Activated T-helper 2 cell treated with anti-CD3 and anti-CD28 coated beads, Interferon-gamma antibody, Interleukin-2, Interleukin-4, amounts not matched to agents 10 μg/mL and 5 μg/mL and 100 μg/mL, durations not matched to agents 14 hours and 24 hours and 36 hours (primary cell): ENCODE data around the gene CHST3. TPM values are rescaled to one million over a fixed set of nuclear protein-coding genes. Genes with fewer than 3 reads are reported as not detected.

Experiments
- DNase-seq: peaks from one replicate; pipeline ENCODE4 v3.0.0; 2021; ENCODE audit warnings: low spot score
- H3K27ac Mint-ChIP-seq: one replicate; pipeline ENCODE4 v1.8.0; 2021; ENCODE audit warnings: mixed read lengths
- H3K27me3 Mint-ChIP-seq: one replicate; pipeline ENCODE4 v1.8.0; 2021; ENCODE audit warnings: low read depth, mixed read lengths
- H3K36me3 Mint-ChIP-seq: one replicate; pipeline ENCODE4 v1.8.0; 2021; ENCODE audit warnings: low read depth, mixed read lengths
- H3K4me1 Mint-ChIP-seq: one replicate; pipeline ENCODE4 v1.8.0; 2021; ENCODE audit warnings: low read depth, mixed read lengths
- H3K4me3 Mint-ChIP-seq: one replicate; pipeline ENCODE4 v1.8.0; 2021; ENCODE audit warnings: low read depth, mild to moderate bottlenecking, moderate library complexity, mixed read lengths
- H3K9me3 Mint-ChIP-seq: one replicate; pipeline ENCODE4 v1.8.0; 2021; ENCODE audit warnings: mixed read lengths
- intact Hi-C: fragments of 100-400 bp; cut with micrococcal nuclease; formaldehyde crosslinking; loops from one replicate; pipeline ENCODE4 v1.15.1; 2023
- total RNA-seq: library from RNA; stranded (reverse); gene quantifications from 2 replicates; pipeline ENCODE4 v1.2.3, GENCODE V29; 2022

Gene CHST3
- total RNA-seq, 1 donor from 2014 or later: 0.52 TPM

DNA sequence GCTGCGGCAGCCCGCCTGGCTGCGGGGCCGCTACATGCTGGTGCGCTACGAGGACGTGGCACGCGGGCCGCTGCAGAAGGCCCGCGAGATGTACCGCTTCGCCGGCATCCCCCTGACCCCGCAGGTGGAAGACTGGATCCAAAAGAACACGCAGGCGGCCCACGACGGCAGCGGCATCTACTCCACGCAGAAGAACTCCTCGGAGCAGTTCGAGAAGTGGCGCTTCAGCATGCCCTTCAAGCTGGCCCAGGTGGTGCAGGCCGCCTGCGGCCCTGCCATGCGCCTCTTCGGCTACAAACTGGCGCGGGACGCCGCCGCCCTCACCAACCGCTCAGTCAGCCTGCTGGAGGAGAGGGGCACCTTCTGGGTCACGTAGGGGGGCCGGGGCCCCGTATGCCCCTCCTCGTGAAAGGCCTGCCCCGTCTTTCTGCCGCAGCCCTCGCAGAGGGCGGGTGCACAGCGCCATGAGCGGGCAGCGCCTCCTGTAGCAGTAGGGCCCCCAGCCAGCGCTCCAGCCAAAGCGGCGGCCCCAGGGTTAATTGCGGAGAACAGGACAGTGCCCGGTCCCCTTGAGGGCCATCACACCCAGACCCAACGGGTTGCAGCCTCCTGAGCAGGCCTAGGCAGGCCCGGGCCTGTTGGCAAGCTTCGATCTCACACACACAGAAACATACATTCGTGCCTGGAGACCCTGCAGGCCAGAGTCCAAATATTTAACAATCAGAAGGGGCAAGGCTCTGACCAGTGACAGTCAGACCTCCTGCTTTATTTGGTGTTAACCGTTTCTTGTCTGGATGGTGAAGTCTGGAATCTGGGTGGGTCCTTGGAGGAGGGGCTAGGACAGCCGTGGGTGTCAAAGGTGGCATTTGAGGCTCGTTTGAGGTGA, 44.1 kb downstream of the CHST3 start:
- Mint-ChIP-seq H3K4me1 (no peaks in the 10 kb centered on the region), H3K36me3 (no peaks in the 10 kb centered on the region), H3K27me3 (no peaks in the 10 kb centered on the region), H3K9me3 (no peaks in the 10 kb centered on the region), H3K4me3 (no peak overlapping the region), H3K27ac (no peak overlapping the region)
- intact Hi-C loops: no loop called here
- DNase-seq: no peak

GRCh38 chr10:72009051-72009424, 44.8 kb downstream of the CHST3 start:
- no peaks in the 10 kb centered on the region for H3K36me3 Mint-ChIP-seq
- H3K9me3 Mint-ChIP-seq: no peaks in the 10 kb centered on the region
- no peaks in the 10 kb centered on the region for H3K27me3 Mint-ChIP-seq
- intact Hi-C loops: no loop called here
- no peak for DNase-seq
- H3K4me3 Mint-ChIP-seq: no peak overlapping the region
- no peaks in the 10 kb centered on the region for H3K4me1 Mint-ChIP-seq
- no peak overlapping the region for H3K27ac Mint-ChIP-seq

- intact Hi-C loops: no loop called here
- Mint-ChIP-seq H3K4me3 (no peak overlapping the region), H3K4me1 (no peaks in the 10 kb centered on the region), H3K36me3 (no peaks in the 10 kb centered on the region), H3K27me3 (no peaks in the 10 kb centered on the region), H3K27ac (no peak overlapping the region), H3K9me3 (no peaks in the 10 kb centered on the region)
- no peak for DNase-seq
Measured at GRCh38 chr10:72009425-72010081, 45.4 kb downstream of the CHST3 start.

DNA sequence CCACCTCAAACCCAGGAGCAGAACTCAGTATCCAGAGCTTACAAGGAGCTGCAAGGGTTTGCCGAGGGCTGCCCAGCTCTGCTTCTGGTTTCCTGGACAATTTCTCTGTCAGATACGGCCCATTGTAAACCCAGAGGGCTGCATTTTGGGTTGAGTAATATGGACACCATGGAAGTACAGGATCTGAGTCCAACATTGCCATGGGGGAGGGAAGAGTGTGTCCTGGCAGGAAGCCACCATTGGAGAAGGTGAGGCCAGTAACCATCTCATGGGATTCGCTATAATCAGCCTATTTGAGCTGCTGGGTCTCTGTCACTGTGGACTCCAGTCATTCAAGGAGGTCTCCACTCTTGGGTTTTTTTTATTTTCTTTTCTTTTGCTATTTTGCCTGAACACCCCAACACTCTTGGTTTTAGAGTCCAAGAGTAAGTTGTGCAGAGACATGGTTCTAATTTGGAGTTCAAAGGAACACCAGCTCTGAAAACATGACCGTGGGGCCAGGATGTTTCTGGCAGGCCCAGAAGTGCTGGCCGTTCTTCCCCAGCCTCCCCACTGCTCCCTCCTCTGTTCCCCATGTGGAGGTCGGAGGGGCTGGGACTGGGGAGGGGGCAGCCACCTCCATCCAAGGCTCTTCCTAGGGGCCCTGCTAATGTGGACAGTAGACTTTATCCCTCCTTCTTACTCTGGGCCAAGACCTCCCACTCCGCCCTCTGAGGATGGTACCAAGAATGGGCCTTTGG, 46.2 kb downstream of the CHST3 start:
- Mint-ChIP-seq H3K4me3 (no peak overlapping the region), H3K27ac (no peak overlapping the region), H3K9me3 (no peaks in the 10 kb centered on the region), H3K27me3 (no peaks in the 10 kb centered on the region), H3K4me1 (no peaks in the 10 kb centered on the region), H3K36me3 (no peaks in the 10 kb centered on the region)
- intact Hi-C loops: no loop called here
- DNase-seq: no peak

- H3K27me3 Mint-ChIP-seq: no peaks in the 10 kb centered on the region
- H3K9me3 Mint-ChIP-seq: no peaks in the 10 kb centered on the region
- no peaks in the 10 kb centered on the region for H3K36me3 Mint-ChIP-seq
- no peak for DNase-seq
- no peak overlapping the region for H3K4me3 Mint-ChIP-seq
- intact Hi-C loops: no loop called here
- H3K27ac Mint-ChIP-seq: no peak overlapping the region
- H3K4me1 Mint-ChIP-seq: no peaks in the 10 kb centered on the region
Measured at GRCh38 chr10:72011016-72011415, 46.8 kb downstream of the CHST3 start.

DNA sequence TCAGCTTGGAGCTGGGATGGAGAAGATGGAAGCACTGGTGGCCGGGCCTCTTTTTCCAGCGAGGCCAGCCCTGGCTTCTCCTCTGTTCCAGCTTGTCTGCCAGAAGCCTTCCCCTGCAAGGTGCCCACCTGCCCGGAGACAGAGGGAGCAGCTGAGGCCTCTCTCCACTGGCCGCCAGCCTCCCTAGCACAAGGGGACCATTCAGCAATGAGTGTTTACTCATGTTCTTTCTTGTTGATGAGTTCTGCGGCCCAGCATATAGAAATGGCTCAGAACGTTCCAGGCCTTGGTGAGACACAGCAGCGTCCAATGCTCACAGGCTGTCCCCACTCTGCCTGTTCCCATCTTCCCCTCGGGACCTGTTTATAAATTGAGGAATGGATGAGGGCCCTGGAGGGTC, 47.3 kb downstream of the CHST3 start:
- no peak for DNase-seq
- Mint-ChIP-seq H3K27ac (no peak overlapping the region), H3K4me3 (no peak overlapping the region), H3K27me3 (no peaks in the 10 kb centered on the region), H3K4me1 (no peaks in the 10 kb centered on the region), H3K36me3 (no peaks in the 10 kb centered on the region), H3K9me3 (no peaks in the 10 kb centered on the region)
- intact Hi-C loops: no loop called here

- no peak overlapping the region for H3K27ac Mint-ChIP-seq
- no peak for DNase-seq
- H3K9me3 Mint-ChIP-seq: no peaks in the 10 kb centered on the region
- H3K4me1 Mint-ChIP-seq: no peaks in the 10 kb centered on the region
- intact Hi-C loops: no loop called here
- no peak overlapping the region for H3K4me3 Mint-ChIP-seq
- no peaks in the 10 kb centered on the region for H3K36me3 Mint-ChIP-seq
- no peaks in the 10 kb centered on the region for H3K27me3 Mint-ChIP-seq
Measured at GRCh38 chr10:72011976-72012512, 47.8 kb downstream of the CHST3 start.

DNA sequence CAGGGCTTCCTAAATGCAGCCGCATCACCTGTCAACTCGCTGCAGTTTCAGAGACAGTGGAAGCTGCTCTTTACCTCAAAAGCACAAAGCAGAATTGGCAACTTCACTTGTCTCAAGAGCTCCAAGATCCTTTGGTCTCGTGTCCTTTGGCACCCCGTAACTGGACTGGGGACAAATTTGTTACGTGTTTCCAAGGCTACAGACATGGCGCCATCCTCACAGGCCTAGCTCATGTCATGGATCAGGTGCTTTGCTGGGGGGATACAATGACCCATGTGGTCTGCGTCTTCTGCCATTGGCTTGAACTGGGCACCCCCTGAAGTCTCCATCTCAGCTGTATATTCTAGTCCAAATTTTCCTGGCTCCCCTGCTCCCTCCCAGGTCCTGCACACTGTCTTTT, 48.6 kb downstream of the CHST3 start:
- intact Hi-C loops: no loop called here
- H3K9me3 Mint-ChIP-seq: no peaks in the 10 kb centered on the region
- H3K36me3 Mint-ChIP-seq: no peaks in the 10 kb centered on the region
- H3K27me3 Mint-ChIP-seq: no peaks in the 10 kb centered on the region
- H3K27ac Mint-ChIP-seq: no peak overlapping the region
- no peak for DNase-seq
- no peak overlapping the region for H3K4me3 Mint-ChIP-seq
- H3K4me1 Mint-ChIP-seq: no peaks in the 10 kb centered on the region

- intact Hi-C loops: no loop called here
- H3K27ac Mint-ChIP-seq: no peak overlapping the region
- H3K27me3 Mint-ChIP-seq: peaks cover 1% of the 10 kb centered on the region
Measured at GRCh38 chr10:72013202-72013945, 49.2 kb downstream of the CHST3 start.

GRCh38 chr10:72014197-72014596, 50.0 kb downstream of the CHST3 start:
- Mint-ChIP-seq H3K4me3 (no peak overlapping the region), H3K27ac (no peak overlapping the region), H3K9me3 (no peaks in the 10 kb centered on the region), H3K36me3 (no peaks in the 10 kb centered on the region), H3K4me1 (no peaks in the 10 kb centered on the region), H3K27me3 (peaks cover 3% of the 10 kb centered on the region)
- DNase-seq: no peak
- intact Hi-C loops: no loop called here

More at GRCh38 chr10:72013202-72013945, 49.2 kb downstream of the CHST3 start:
- no peaks in the 10 kb centered on the region for H3K4me1 Mint-ChIP-seq
- no peak overlapping the region for H3K4me3 Mint-ChIP-seq
- H3K36me3 Mint-ChIP-seq: no peaks in the 10 kb centered on the region
- H3K9me3 Mint-ChIP-seq: no peaks in the 10 kb centered on the region
- no peak for DNase-seq

- DNase-seq: no peak
- Mint-ChIP-seq H3K27ac (no peak overlapping the region), H3K36me3 (no peaks in the 10 kb centered on the region), H3K4me1 (no peaks in the 10 kb centered on the region), H3K27me3 (peaks cover 3% of the 10 kb centered on the region), H3K9me3 (no peaks in the 10 kb centered on the region), H3K4me3 (no peak overlapping the region)
- intact Hi-C loops: no loop called here
Measured at GRCh38 chr10:72014785-72015480, 50.7 kb downstream of the CHST3 start.

DNA sequence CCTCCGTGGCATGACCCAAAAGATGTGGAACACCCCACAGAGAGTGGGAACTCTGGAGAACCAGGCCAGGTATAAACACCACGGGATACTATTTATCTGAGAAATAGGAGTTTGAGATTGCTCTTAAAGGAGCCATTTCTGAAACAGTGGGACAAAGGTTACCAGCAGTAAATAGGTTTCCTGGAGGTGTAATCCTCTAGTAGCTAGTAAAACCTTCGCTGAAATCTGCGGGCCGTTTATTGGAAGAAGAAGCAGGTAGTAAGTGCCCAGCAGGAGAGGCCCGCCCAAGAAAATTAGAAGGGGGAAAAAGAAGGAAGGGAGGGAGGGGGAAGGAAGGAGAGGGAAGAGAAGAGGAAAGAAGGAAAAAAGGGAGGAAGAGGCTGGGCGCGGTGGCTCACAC, 51.6 kb downstream of the CHST3 start:
- DNase-seq: no peak
- Mint-ChIP-seq H3K4me1 (peaks cover under 1% of the 10 kb centered on the region), H3K27ac (no peak overlapping the region), H3K36me3 (no peaks in the 10 kb centered on the region), H3K9me3 (no peaks in the 10 kb centered on the region), H3K27me3 (peaks cover 3% of the 10 kb centered on the region), H3K4me3 (no peak overlapping the region)
- intact Hi-C loops: no loop called here
